HepG2 (cell line): ENCODE measurements around the gene INTU. TPM values are rescaled to one million over a fixed set of nuclear protein-coding genes. Genes with fewer than 3 reads are reported as not detected.
A peak's percentile ranks its signal among the peaks of the same experiment; 100 is the strongest.
"Not testable (repeated sequence)": the region's sequence is repeated elsewhere in the genome, so short reads cannot be mapped to it uniquely, and the experiment has no call there.

Experiments used
- ATAC-seq: fragments of 200-7000 bp; cut with Tn5 transposase; 3 replicates; pipeline ENCODE4 v1.9.1; 2020; ENCODE audit warnings: mild to moderate bottlenecking, moderate library complexity
- BruUV-seq: library from RNA; stranded (reverse); fragments of 400-500 nt; replicated peaks from 2 replicates; lab custom pipeline; 2021; lab: Mats Ljungman, UMichigan
- CTCF ChIA-PET: fragments of 300-600 bp; formaldehyde crosslinking; extraction: SDS; loops from one replicate; lab custom pipeline; 2021; ENCODE audit warnings: low total read pairs, inconsistent platforms, low intra/inter-chr PET ratio; lab: Yijun Ruan, JAX
- POLR2A ChIA-PET: fragments of 350-600 bp; sonication (Branson Sonifier 250); formaldehyde crosslinking; loops from one replicate; lab custom pipeline; 2020; ENCODE audit warnings: antibody characterized with exemption, inconsistent platforms; lab: Yijun Ruan, JAX
- DNase-seq: peaks from one replicate; pipeline ENCODE4 v3.0.0-alpha.2; 2015; ENCODE audit warnings: low spot score
- FAIRE-seq: peaks from 3 replicates; lab custom pipeline; 2011; peaks lifted over from hg19 to GRCh38; lab: Jason Lieb, UNC
- H2AFZ ChIP-seq: one replicate; pipeline ENCODE4 v1.6.1; 2011; ENCODE audit warnings: low read length, inconsistent platforms
- H3K27ac ChIP-seq: fragments of 300-600 bp; 3 replicates; pipeline ENCODE4 v1.8.0; 2011; ENCODE audit warnings: mixed run types, mild to moderate bottlenecking, mixed read lengths, low read length, inconsistent platforms; ENCODE audit not compliant: insufficient read depth; ENCODE audit errors: extremely low read length
- H3K27me3 ChIP-seq, 2 experiments: fragments of 200-600 bp in 1 of 2; 2 replicates in 1 of 2; 3 replicates in 1 of 2; pipeline versions ENCODE4 v1.6.0 to v1.8.0; 2011; ENCODE audit warnings: low read length in 2 of 2, mild to moderate bottlenecking in 2 of 2, moderate library complexity in 2 of 2, inconsistent platforms in 1 of 2; ENCODE audit not compliant: insufficient read depth in 2 of 2, control insufficient read depth in 1 of 2
- H3K36me3 ChIP-seq, 2 experiments: fragments of 200-600 bp in 1 of 2; replicated peaks in 1 of 2; 2 replicates in 1 of 2; 3 replicates in 1 of 2; pipeline versions ENCODE4 v1.5.1 to v1.8.0; 2011; ENCODE audit warnings: low read length in 2 of 2, inconsistent platforms in 1 of 2; ENCODE audit not compliant: insufficient read depth in 2 of 2, control insufficient read depth in 1 of 2
- H3K4me1 ChIP-seq: 2 replicates; pipeline ENCODE4 v1.5.1; 2012; ENCODE audit warnings: low read length, inconsistent platforms; ENCODE audit not compliant: insufficient read depth
- H3K4me2 ChIP-seq: 2 replicates; pipeline ENCODE4 v1.6.0; 2011; ENCODE audit warnings: low read depth, low read length, inconsistent platforms
- H3K4me3 ChIP-seq, 3 experiments: fragments of 200-600 bp in 1 of 3; sonication (generic), shearing (Covaris generic) in 1 of 3; replicated peaks in 1 of 3; 2 replicates each; pipeline ENCODE4 v1.5.1; 2011 to 2016; ENCODE audit warnings: low read length in 3 of 3, inconsistent platforms in 2 of 3, low read depth in 2 of 3, mild to moderate bottlenecking in 2 of 3, control low read depth in 1 of 3, mixed read lengths in 1 of 3; ENCODE audit not compliant: insufficient read depth in 1 of 3
- H3K79me2 ChIP-seq: one replicate; pipeline ENCODE4 v1.6.1; 2011; ENCODE audit warnings: low read length, inconsistent platforms; ENCODE audit not compliant: insufficient read depth
- H3K9ac ChIP-seq: 2 replicates; pipeline ENCODE4 v1.6.0; 2011; ENCODE audit warnings: mild to moderate bottlenecking, low read depth, low read length, inconsistent platforms; ENCODE audit not compliant: insufficient read depth
- H3K9me3 ChIP-seq: 2 replicates; pipeline ENCODE4 v1.5.1; 2012; ENCODE audit warnings: mild to moderate bottlenecking, low read length
- H4K20me1 ChIP-seq: 2 replicates; pipeline ENCODE4 v1.6.0; 2011; ENCODE audit warnings: inconsistent platforms, mild to moderate bottlenecking, low read length, moderate library complexity; ENCODE audit not compliant: insufficient read depth
- ZNF841 ChIP-seq: sonication (generic); formaldehyde crosslinking; IDR thresholded peaks from 2 replicates; pipeline ENCODE4 v1.8.1; 2023; ENCODE audit warnings: missing genetic modification reagents, borderline replicate concordance
- WGBS: methylation state at CpG from one replicate; pipeline ENCODE4 v1.1.6; 2017; ENCODE audit warnings: low lambda C conversion rate; 5-methylcytosine and 5-hydroxymethylcytosine counted together
- in situ Hi-C: cut with HindIII; loops from 2 replicates; pipeline ENCODE4 v1.10.0; 2017; ENCODE audit warnings: low pct_unique_long_range_greater_than_20kb; ENCODE audit not compliant: extremely low pct_ligation_motif_present
- intact Hi-C: fragments of 100-400 bp; cut with micrococcal nuclease; formaldehyde crosslinking; loops from one replicate; pipeline ENCODE4 v1.10.0; 2022; ENCODE audit not compliant: unreplicated experiment
- polyA plus RNA-seq, 8 experiments: library from polyadenylated mRNA; depleted of rRNA in 3 of 8; stranded (reverse) in 7 of 8; unstranded in 1 of 8; fragments of >200 nt; fragmentation: Illumina TruSeq in 4 of 8; extraction: Trizol in 4 of 8; gene quantifications; 2 replicates each; pipeline versions ENCODE4 v1.2.1 to v1.2.3, GENCODE V29; 2011 to 2016; ENCODE audit warnings: low read depth in 4 of 8, missing spikeins in 1 of 8, mixed read lengths in 1 of 8; ENCODE audit not compliant: insufficient read depth in 1 of 8
- total RNA-seq, 5 experiments: library from RNA; depleted of rRNA; stranded (reverse); fragments of >200 nt; fragmentation: Illumina TruSeq; extraction: Trizol; gene quantifications; 2 replicates each; pipeline ENCODE4 v1.2.3, GENCODE V29; 2016; ENCODE audit warnings: low read depth in 1 of 5
- TF ChIP-seq, protein P1 (sequence below): IDR thresholded peaks from 2 replicates; pipeline ENCODE4 v1.4.0; 2020; ENCODE audit warnings: mild to moderate bottlenecking, missing genetic modification reagents

Gene INTU
- total and polyA plus RNA-seq, 2 of the 13 experiments (the other 11 are each of a cell fraction or from before 2014, with no cell fraction given), result 5.3 to 6.2 TPM

GRCh38 chr4:127632420-127633403 is at the start of gene INTU (continued):
- TF ChIP-seq ZNF841 (CRISPR knock-in tag), result no peak
- TF ChIP-seq, protein P1, sequence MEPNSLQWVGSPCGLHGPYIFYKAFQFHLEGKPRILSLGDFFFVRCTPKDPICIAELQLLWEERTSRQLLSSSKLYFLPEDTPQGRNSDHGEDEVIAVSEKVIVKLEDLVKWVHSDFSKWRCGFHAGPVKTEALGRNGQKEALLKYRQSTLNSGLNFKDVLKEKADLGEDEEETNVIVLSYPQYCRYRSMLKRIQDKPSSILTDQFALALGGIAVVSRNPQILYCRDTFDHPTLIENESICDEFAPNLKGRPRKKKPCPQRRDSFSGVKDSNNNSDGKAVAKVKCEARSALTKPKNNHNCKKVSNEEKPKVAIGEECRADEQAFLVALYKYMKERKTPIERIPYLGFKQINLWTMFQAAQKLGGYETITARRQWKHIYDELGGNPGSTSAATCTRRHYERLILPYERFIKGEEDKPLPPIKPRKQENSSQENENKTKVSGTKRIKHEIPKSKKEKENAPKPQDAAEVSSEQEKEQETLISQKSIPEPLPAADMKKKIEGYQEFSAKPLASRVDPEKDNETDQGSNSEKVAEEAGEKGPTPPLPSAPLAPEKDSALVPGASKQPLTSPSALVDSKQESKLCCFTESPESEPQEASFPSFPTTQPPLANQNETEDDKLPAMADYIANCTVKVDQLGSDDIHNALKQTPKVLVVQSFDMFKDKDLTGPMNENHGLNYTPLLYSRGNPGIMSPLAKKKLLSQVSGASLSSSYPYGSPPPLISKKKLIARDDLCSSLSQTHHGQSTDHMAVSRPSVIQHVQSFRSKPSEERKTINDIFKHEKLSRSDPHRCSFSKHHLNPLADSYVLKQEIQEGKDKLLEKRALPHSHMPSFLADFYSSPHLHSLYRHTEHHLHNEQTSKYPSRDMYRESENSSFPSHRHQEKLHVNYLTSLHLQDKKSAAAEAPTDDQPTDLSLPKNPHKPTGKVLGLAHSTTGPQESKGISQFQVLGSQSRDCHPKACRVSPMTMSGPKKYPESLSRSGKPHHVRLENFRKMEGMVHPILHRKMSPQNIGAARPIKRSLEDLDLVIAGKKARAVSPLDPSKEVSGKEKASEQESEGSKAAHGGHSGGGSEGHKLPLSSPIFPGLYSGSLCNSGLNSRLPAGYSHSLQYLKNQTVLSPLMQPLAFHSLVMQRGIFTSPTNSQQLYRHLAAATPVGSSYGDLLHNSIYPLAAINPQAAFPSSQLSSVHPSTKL (CRISPR knock-in tag), result 0 out of 2 replicates have a peak, but pooled peaks have one; percentile 41

DNA sequence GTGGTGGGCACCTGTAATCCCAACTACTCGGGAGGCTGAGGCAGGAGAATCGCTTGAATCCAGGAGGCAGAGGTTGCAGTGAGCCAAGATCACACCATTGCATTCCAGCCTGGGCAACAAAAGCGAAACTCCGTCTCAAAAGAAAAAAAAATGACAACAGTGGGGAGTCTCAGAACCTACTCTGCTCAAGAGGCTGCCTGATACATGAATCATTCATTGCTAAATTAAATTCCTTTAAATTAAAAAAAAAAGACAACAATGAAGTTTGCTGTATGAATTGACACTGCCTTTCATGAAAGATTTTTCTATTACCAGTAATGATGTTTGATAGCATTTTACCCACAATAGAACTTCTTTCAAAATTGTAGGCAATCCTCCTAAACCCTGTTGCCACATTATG is 46.3 kb upstream of the INTU start:
- H3K9ac ChIP-seq, FAIRE-seq, H3K4me3 ChIP-seq, in situ Hi-C loops, DNase-seq, H3K9me3 ChIP-seq, H3K36me3 ChIP-seq, H3K27ac ChIP-seq, H4K20me1 ChIP-seq, H3K79me2 ChIP-seq, BruUV-seq, POLR2A ChIA-PET, H3K4me1 ChIP-seq, H3K27me3 ChIP-seq, CTCF ChIA-PET, H3K4me2 ChIP-seq, ATAC-seq, H2AFZ ChIP-seq, intact Hi-C loops: not testable (repeated sequence)
- 23% methylated on average over 4 of the region's 4 CpGs for WGBS
